HG03378 (cell line): ENCODE results near the gene GNAS.

Experiments used
- ATAC-seq: cut with Tn5 transposase; IDR thresholded peaks from one replicate; pipeline ENCODE4 v1.9.1; 2021; ENCODE audit warnings: mild to moderate bottlenecking, moderate library complexity; ENCODE audit not compliant: unreplicated experiment

Gene GNAS

DNA sequence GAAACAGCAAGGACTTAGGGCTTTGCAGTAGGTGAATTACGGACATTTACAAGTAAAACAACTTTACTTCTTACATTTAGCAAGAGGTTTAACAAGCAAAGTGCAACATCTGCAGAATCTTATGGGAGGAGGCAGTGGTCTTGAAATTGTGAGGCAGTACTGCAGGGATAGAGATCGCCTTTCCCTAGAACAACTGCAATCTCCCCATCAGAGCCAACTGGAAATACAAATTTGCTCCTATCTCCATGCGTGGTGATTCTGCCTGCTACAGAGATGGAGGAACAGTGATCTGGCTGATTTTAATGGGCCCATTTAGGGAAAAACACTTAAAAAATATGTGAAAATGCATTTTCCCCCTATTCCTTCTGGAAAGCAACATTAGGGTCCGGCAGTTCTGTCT lies 25.9 kb downstream of the GNAS start:
- ATAC-seq, result no peak

DNA sequence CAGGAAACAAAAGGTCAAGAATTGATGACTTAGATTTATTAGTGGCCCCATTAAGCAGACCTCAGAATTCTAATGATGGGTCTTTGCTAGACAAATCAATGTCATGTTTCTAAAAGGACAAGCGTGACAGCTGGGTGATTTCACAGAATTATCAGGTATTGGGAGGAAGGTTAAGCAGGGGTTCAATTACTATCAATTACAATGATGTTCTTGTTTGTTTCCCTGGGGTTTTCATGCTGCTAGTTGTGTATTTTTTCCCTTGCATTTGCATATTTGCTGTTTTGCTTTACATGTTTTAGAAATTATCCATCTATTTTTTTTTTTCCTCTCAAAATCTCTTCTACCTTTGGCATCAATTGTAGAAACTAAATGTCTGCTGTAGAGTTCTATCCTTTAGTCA lies 27.9 kb downstream of the GNAS start:
- ATAC-seq, result no peak

DNA sequence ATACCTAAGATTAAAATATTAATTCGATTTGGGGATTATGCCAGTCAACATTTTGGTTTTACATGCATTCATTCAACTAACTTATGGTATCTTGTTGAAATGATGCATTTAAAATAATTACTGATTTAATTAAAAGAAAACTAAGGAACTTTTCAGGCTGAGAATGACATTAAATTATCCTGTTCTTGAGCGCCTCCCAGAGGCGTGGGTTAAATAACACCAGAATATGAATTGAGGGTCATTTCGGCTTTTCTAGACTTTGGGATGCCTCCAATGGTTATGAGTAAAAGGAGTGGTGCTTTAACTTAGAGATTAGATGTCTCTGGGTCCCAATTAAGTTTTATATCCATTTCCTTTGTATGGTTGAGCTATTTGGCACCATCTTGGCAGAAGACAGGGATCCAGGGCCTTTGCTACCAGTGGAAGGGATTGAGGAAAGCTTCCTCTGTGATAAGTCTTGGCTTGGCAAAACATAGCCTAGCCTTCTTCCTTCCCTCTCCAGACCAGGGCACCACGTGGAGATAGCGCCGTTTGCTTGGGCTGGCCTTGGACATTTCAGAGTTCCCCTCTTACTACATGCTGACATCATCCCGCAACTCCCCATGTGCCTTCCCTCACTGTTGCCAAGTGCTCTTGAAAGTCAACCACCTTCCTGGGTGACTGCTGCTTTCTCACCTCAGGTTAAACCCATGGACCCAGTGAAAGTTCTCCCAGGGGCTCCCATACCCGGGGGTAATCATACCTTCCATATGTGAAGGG lies 28.7 kb downstream of the GNAS start:
- ATAC-seq, result no peak

DNA sequence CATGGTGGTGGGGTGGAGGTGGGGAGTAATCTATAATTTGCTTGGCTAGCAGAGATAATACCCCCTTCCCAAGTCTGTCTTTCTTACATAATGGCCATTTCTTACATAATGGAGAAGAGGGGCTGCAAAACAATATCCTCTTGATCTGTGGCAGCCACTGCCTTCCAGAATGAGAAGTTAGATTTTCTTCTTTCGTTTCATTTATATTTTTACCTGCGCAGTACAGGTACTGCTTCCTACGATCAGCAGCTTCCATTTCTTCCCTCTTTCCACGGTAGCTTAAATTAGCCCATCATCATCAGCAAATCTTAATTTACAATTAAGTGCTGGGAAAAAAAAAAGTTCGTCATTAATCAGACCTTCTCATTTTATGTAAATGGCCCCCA lies 30.2 kb downstream of the GNAS start:
- no peak for ATAC-seq

DNA sequence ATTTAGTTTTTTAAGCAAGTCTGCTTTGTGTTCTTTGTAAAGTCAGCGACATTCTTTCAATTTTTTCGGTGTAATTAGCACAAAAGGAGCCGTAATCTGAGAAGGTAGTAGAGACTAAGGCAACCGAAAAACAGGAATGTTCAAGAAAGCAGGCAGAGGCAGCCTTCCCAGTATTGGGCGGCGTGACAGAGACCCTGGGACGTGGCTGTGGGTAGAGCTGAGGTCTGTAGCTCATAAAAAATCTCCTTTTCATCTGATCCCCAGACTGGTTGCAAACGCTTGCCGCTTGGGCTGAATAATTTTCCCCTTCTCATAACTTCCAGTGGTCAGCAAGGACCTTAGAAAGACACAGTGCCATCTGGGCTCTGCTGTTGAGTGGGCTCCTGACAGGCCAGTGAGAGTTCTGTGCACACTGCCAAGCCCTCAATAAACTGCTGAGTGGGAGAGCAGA lies 30.8 kb downstream of the GNAS start:
- no peak for ATAC-seq

DNA sequence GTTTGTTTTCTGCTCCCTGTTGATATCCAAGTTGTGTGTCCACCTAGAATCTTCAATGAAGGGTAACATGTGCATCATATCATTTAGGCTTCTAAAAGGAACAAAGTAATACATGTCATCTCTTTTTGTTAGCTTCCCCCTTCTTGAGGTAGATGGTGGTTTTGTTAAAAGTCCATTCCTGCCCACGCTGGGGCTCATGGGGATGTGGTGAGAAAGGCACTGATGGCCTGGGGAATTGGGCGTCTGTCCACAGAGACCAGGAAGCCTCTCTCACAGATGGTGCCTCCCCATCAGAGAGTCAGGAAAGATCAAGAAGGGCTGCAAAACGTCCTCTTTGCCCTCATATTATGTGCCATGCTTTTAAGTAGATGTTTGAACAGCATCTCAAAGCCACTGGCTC lies 32.5 kb downstream of the GNAS start:
- no peak for ATAC-seq

DNA sequence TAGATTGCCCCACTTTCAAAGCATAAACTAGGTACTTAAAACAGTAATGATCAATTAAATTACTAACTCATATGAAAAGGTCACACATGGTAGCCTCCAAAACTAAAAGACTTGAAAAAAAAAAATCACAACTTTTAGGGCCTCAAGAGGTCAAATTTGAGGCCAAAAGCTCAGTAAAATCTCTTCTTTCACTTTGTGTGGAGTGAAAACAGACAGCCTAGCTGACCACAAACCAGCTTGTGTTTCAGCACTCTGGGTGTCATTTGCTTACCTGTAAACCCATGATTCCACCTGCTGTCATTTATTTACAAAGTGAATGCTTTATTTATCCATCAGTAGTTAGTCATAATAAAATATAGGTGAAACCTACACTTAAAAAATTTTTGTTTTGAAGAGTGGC lies 34.0 kb downstream of the GNAS start:
- ATAC-seq, result no peak

DNA sequence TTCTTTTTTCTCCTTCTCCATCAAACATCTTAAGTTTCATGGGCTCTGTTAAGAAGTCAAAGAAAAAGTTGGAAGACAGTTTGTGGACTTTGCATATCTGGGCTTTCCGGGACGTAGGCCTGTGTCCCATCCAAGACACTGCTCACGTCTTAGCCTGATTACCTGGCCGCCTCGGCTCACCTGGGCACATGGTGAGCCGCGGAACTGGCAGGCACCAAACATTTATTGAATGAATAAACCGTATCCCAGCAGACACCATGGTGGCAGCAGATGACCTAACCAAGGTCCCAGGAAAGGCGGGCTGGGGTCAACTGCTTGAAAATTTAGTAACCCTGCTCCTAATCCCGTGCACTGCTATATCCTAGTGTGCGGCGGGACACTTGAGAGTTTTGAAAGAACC lies 35.6 kb downstream of the GNAS start:
- no peak for ATAC-seq

DNA sequence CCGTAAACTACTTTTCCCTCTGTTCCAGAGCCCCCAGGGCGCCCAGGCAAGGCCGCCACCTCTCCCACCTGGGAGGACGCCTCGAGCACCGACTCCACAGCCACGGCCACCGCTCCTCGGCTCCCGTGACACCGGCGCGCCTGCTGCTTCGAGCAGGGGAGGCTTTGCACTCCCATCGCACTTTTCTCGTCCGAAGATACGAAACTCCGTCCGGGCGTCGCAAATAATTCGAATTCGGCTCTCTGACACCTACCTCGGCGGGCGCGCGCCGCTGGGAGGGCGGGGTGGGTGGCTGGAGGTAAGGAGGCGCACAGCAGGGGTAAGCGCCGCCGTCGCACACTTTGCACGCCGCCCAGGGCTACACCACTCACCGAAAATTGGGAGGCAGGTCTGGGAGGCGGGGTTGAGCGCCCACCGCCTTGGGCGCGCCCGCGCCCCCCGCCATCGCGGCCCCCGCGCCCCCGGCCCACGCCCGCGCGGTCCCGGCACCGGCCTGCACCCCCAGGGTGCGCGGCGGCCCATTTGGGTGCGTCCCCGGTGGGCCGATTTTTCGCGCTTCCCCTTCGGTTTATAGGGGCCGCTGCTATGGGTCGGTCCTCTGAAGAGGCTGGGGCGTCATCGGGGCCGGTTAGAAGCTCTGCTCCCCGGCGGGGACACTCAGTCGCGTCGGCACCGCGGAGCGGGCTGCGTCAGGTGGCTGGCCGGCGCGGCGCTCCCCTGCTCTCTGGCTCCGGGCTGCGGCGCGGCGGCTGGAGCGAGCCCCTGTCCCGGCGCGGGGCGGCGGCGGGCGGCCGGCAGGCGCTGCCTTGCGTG lies 36.2 kb downstream of the GNAS start:
- ATAC-seq, result peak; percentile 40

DNA sequence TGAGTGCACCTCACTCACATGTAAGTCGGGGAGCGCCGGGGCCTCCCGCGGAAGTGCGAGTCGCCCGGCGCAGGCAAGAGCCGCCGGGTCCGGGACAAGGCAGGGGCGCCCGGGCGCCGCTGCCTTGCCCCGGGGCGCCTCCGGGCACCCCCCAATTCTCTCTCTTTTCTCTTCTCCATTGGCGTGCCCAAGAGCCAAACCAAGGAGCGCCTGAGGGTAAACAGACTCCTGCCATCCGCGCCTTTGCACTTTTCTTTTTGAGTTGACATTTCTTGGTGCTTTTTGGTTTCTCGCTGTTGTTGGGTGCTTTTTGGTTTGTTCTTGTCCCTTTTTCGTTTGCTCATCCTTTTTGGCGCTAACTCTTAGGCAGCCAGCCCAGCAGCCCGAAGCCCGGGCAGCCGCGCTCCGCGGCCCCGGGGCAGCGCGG lies 36.8 kb downstream of the GNAS start:
- no peak for ATAC-seq

DNA sequence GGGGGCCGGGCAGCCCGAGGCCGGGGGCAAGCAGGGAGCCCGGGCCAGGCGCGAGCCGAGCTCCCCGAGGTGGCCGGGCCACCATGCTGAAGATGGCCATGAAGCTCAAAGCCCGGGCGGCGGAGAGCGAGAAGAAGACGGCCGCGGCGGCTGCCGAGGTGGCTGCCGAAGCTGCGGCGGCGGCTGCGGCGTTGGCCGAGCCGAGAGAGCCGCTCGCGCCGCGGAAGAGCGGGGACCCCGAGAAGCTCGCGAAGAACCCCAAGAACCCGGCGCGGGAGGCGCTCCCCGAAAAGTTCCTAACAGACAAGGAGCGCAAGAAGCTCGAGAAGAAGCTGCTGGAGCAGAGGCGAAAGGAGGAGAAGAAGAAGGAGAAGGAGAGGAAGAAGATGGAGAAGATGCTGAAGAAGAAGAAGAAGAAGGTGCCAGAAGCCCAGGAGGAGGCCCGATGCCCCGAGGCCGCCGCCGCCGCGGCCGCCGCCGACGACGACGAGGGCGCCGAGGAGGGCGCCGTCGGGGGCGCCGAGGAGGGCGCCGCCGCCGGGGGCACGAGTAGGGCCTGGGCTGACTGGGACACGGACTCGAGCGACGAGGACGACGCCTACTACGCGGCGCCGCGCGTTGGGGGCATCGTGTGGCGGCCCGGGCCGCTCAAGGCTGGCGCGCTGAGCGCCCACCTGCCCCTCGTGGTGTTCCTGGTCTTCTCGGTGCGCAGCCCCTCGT lies 37.4 kb downstream of the GNAS start:
- ATAC-seq, result no peak

DNA sequence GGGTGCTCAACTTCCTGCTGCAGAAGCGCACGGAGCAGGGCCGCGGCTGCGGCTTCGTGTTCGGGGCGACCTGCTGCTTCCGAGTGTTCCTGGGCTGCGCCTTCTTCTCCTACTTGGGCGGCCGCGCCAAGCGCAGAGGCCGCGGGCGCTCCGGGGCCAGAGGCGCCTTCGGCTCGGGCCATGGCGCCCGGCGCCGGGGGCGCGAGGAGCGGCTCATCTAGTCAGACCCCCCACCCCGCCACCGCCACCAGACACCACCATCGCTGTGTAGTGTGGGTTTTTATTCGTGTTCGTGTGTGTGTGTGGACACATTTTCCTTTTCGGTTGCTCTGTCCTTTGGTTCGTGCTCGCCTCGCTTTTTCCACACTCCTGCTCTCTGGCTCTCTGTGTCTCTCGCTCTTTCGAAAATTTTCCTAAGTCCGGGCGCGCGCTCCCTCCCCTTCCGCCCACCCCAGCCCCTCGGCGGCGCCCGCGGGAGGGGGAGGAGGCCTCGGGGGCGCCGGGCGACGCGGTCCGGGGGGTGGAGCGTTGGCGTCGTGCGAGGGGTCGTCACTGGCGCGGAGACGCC lies 38.1 kb downstream of the GNAS start:
- no peak for ATAC-seq

DNA sequence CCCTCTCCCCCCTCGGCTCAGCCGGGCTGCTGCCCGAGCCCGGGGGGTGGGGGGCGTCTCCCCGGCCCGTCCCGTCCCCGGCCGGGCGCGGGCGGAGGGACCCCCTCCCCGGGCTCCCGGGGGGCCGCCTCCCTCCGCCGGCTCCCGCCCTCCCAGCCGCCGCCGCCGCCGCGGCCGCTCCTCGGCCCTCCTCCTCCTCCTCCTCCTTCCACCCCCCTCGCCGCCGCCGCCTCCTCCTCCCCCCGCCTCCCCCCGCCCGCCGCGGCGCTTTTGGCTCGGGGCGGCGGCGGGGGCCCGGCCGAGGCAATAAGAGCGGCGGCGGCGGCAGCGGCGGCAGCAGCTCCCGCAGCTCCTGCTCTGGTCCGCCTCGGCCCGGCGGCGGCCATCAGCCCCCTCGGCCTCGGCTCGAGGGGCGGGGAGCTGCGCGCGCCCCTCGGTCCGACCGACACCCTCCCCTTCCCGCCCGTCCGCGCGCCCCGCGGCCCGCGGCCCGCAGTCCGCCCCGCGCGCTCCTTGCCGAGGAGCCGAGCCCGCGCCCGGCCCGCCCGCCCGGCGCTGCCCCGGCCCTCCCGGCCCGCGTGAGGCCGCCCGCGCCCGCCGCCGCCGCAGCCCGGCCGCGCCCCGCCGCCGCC lies 38.7 kb downstream of the GNAS start:
- no peak for ATAC-seq

DNA sequence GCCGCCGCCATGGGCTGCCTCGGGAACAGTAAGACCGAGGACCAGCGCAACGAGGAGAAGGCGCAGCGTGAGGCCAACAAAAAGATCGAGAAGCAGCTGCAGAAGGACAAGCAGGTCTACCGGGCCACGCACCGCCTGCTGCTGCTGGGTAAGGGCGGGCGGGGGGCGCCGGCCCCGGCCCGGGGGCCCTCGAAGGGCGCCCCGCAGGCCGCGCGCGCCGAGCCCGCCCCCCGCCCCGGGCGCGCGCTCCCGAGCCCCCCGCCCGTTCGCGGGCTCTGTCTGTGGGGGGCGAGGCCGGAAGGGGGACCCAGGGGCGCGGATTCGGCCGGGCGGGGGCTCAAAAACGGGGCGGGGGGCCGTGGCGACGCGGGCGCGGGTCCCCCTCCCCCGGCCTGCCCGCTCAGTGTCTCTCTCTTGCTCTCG lies 39.2 kb downstream of the GNAS start:
- no peak for ATAC-seq

DNA sequence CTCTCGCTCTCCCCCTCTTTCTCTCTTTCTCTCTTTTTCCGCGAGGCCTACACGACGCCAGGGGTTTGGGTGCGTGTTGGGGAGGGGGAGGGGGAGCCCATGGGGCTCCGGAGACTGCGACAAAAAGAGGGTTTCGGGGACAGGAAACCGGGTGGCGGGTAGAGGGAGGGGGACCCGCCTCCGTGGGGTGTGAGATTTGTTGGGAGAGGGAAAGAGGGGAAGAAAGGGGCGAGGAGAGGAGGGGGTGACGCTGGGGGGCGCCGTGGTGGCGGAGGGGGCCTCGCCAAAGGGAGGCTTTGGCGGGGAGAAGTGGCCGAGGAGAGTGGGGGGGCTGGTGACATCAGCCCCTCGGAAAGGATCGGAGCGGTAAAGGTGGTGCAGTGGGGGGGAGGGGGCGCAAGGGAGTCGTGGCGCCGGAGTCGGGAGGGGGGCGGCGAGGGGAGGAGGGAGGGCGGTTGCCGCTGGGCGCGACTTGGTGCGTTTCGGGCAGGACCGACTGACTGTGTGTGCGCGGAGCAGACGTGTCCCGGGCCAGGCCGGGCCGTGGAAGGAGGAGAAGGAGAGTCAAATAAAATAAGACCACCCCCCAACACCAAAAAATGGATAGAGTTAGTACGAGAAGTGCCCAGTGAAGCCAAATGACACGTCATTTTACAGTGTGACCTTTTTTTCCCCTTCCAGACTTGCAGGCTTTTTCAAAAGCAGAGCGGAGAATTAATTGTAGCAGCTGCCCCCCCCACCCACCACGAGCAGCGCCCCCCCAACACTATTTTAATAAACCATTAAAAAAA lies 39.8 kb downstream of the GNAS start:
- ATAC-seq, result no peak

DNA sequence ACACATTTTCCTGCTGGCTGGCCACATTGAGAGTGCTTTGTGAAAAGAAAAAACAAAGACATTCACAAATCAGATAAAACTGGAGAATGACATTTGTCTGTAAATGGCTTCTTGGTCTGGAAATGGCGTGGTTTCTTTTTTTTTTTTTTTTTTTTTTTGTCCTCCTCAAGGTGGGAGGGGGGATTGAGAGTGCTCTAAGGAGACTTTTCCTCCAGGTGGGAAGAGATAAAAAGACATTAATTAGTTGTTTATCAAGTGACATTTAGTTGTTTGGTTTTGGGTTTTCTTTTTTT lies 40.4 kb downstream of the GNAS start:
- ATAC-seq, result no peak

DNA sequence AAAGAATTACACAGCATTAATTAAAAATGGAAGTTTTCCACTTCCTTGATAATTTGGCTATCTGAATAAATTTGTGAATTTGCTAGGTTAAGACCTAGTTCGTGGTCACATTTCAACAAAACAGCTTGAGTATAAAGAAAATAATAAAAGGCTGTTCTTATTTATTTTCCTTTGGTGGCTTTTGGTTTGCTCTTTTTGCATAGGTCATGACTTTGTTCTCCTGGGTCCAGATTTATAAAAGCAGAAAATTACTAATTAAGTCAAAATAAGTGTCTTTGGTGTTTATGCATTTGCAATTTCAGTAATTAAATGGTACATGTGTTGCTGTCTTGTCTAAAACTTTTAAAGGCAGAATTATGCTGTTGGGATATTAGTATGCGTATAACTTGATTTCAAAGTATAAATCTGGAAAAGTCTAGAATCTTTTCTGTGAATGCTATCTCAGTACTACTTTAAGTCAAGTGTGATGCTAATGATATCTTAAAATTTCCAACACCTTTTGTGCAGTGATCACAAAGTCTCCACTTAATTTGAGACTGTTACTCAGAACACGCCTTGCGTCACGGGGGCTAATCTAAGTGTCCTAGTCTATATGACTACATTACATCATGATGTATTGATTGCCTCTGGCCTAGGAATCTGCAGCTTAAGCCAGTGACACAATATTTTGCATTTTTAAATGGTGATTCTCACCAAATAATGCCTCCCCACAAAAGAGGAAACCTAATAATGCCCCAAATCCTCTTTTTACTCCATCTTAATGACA lies 41.0 kb downstream of the GNAS start:
- no peak for ATAC-seq

DNA sequence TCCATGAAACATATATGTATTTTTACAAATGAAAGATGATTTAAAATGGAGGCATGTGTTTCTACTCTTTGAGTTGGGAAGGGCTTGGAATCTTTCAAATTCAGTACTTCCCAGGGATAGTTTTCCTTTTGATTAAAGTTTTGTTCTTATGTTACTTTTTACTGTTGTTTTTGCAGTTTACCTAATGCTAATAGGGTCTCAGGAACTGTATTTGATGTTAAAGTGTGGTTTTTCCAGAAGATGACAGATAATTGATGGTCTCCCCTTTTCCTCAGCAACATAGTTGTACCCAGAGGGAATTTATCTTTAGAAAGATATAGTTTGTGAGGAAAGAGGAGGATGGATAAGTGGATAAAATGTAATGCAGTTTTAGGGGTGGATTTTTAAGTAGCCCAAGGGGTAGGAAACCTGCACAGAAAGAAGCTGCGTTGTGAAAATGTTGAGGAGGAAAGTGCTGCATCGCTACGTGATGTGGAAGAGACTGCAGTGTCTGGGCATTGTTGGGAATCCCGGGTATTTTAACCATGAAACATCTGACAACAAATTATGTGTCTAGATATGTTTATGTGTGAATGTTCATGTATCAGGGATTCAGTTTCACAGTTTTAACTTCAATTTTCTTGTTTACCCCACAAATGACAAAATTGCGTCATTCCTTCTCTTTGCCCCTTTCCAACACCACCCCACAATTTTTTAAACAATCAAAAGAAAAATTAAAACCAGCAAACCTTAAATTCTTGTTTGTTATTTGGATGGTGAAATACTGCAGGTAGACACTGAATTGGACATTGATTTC lies 42.3 kb downstream of the GNAS start:
- ATAC-seq, result no peak
